ENCODE data around the gene ANG.
"Not testable (repeated sequence)": the region's sequence is repeated elsewhere in the genome, so short reads cannot be mapped to it uniquely, and the experiment has no call there.

The ANG gene

DNA sequence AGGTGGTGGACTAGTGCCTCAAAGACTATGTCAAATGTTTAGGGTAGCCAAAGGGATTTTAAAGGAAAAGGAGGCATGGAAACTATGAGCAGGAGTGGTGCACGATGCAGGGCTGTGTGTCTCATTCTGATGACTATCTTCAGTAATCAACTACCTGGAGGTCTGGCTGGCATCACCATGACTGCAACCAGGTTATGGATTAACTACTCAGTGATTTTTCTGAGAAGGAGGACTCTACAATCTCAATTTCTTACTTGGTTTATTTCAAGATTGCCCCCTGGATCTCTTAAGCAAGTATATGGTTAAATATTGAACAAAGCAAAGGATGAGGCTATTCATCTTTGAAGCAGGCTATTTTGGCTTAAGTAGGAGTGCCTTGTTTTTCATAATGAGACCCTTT lies 38.0 kb downstream of the ANG start:
- no peak for DNase-seq (ENCODE audit: low read depth)
- no peak overlapping the region for H3K4me3 ChIP-seq (ENCODE audit: low read depth, low read length)
- TF ChIP-seq, protein P1, sequence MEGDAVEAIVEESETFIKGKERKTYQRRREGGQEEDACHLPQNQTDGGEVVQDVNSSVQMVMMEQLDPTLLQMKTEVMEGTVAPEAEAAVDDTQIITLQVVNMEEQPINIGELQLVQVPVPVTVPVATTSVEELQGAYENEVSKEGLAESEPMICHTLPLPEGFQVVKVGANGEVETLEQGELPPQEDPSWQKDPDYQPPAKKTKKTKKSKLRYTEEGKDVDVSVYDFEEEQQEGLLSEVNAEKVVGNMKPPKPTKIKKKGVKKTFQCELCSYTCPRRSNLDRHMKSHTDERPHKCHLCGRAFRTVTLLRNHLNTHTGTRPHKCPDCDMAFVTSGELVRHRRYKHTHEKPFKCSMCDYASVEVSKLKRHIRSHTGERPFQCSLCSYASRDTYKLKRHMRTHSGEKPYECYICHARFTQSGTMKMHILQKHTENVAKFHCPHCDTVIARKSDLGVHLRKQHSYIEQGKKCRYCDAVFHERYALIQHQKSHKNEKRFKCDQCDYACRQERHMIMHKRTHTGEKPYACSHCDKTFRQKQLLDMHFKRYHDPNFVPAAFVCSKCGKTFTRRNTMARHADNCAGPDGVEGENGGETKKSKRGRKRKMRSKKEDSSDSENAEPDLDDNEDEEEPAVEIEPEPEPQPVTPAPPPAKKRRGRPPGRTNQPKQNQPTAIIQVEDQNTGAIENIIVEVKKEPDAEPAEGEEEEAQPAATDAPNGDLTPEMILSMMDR (IDR thresholded peaks at IDR 0.05; ENCODE audit: low read depth, low read length, missing control alignments): no peak

DNA sequence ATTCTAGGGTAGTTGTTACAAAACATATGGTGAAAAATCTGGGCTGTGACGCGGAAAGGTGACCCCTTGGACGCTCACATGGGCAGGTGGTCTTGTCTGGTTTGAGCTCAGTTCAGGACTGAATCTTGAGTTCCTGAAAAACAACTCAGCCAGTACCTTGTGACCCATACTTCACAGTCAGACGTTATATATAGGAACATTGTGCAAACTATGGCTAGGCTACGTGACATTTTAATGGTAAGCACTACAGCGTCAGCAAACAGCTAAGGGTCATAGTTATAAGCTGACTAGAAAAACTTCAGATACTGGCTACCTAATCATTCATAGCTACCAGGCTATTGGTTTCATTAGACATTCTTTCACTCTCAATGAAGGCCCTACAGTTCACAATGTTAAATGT lies 42.3 kb downstream of the ANG start:
- H3K4me3 ChIP-seq (ENCODE audit: low read depth, low read length): no peak overlapping the region
- TF ChIP-seq, protein P1 (IDR thresholded peaks at IDR 0.05; ENCODE audit: low read depth, low read length, missing control alignments): no peak
- no peak for DNase-seq (ENCODE audit: low read depth)

DNA sequence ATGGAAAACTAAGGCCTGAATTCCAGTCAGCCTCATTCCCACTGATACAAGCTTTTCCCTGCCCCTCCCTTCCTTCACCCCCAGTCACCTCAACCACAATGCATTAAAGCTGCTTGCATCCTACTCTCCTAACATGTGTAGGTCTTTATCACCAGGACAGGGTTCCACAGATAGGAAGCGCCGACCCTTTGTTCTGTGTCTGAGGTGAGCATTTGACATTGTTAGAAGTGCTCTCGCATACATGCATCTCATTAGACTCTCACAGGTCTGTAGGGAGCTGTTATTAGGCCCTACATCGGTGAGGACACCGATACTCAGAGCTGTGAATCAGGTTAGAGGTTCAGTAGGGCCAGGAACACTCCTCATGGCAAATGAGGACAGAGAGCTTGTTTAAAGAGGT lies 43.9 kb downstream of the ANG start:
- TF ChIP-seq, protein P1 (IDR thresholded peaks at IDR 0.05; ENCODE audit: low read depth, low read length, missing control alignments): no peak
- H3K4me3 ChIP-seq (ENCODE audit: low read depth, low read length): no peak overlapping the region
- no peak for DNase-seq (ENCODE audit: low read depth)

DNA sequence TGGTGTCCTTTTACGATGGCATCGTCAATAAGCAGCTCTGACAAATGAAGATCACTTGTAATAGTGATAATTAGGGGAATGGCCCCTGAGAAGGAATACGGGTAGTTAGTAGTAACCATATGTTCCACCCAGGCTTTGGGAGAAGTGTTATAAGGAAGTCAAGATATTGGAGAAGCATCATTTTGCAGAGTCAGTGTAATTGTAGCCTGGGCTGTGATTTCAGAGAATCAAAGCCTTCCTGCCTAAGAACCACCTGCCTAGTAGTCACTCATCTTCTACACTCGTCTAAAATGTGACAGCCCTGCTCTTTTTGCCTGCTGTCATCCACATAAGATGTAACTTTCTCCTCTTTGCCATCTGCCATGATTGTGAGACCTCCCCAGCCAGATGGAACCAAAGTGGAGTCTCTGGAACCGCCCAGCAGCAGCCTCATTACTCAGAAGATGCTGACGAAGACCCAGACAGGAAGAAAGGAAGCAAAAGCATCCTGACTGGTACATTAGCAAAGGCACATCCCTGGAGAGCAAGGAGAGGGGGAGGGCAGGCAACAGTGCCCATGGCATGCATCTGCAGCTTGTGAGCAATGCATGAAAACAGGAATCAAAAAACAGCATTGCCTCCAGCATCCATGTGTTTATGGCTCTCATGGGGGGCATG lies 44.5 kb downstream of the ANG start:
- DNase-seq (ENCODE audit: low read depth): no peak
- TF ChIP-seq, protein P1 (IDR thresholded peaks at IDR 0.05; ENCODE audit: low read depth, low read length, missing control alignments): no peak
- no peak overlapping the region for H3K4me3 ChIP-seq (ENCODE audit: low read depth, low read length)

DNA sequence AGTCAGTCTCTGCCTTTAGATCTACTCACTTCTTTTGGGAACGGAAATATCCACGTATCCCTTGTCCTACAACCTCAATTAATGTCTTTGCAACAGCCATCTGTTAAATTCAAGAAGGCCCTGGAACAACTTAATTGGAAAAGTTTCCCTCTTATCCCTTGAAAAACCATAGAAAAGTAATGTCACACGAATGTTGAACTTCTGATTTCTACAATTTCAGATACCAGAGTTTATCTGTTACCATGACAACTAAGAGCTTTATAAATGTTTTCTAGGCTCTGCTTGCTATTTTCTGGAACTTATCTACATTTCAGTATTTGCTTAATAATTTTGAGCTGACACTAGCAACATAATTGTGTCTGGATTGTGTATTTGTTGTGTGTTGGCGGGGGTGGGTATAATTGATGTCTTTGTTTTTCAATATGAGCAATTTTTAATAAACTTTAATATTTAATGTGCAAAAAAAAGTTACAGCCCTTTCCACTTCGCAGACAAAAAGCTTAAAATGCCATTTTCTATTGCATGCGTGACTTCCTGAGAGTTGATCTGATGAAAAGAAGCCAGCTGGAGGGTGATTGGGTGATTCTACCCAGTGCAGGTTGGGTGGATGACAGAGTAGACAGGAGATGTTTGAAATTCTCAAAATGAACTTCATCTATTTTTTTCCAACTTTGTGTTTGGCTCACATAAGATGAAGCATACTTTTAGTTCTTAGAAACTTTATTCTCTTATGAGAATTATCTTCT lies 45.3 kb downstream of the ANG start:
- DNase-seq (ENCODE audit: low read depth): no peak
- TF ChIP-seq, protein P1 (IDR thresholded peaks at IDR 0.05; ENCODE audit: low read depth, low read length, missing control alignments): no peak
- no peak overlapping the region for H3K4me3 ChIP-seq (ENCODE audit: low read depth, low read length)

DNA sequence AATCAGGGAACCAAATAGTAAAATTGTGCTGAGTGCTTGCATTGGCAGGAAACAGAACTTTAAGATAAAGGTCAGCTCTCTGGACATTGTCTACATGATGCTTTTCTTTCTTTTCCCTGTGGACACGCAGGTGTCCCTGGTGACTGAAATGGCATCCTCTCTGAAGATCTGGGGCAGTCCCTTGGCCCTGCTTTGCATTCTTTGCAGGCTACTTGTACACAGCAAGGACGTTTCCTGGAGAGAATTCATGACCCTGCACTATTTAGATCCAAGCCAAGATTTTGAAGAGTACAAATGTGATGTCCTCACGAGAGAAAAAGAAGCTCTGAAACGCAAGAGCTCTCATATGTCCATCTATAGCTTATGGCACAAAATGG lies 45.9 kb downstream of the ANG start:
- TF ChIP-seq, protein P1 (IDR thresholded peaks at IDR 0.05; ENCODE audit: low read depth, low read length, missing control alignments): no peak
- DNase-seq (ENCODE audit: low read depth): no peak
- H3K4me3 ChIP-seq (ENCODE audit: low read depth, low read length): no peak overlapping the region

DNA sequence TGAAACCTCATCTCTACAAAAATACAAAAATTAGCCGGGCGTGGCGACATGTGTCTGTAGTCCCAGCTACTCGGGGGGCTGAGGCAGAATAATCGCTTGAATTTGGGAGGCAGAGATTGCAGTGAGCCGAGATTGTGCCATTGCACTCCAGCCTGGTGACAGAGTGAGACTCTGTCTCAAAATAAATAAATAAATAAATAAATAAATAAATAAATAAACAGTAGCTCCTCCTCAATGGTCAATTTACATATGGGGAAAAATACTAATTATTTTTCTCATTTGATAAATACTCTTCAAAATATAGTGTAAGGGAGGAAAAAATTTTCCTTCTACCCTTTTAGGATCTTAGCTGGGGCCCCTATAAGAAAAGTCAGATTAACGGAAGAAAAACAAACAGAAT lies 49.7 kb downstream of the ANG start:
- not testable (repeated sequence) for DNase-seq (ENCODE audit: low read depth); H3K4me3 ChIP-seq (ENCODE audit: low read depth, low read length)

Data from GM12864 (cell line).